ENCODE results near the gene SAP25. TPM values are rescaled to one million over a fixed set of nuclear protein-coding genes. Genes with fewer than 3 reads are reported as not detected.

The SAP25 gene
- total RNA-seq, 1 experiment from 2014 or later, result 4.4 TPM

- BruUV-seq (replicated peaks), result no TSS peak
- H3K9me2 ChIP-seq (ENCODE audit: insufficient read depth), result no peaks in the 10 kb centered on the region
- H3K4me1 ChIP-seq (ENCODE audit: control insufficient read depth in 1 of 2, insufficient read depth in 2 of 2, low read length in 2 of 2), result peaks cover 2 to 22% of the 10 kb centered on the region in 2 experiments; a peak in 3 of 4 replicates
- ATAC-seq (no peak), DNase-seq (ENCODE audit: low read depth, low spot score) (no peak)
- CTCF ChIA-PET, result interaction anchor here (0.6 to 1.4 kb wide), 12 partner anchors 9 to 201 kb away, joined by 3 to 7 read pairs (median 4); partner anchors contain the start of gene POP7
- TF ChIP-seq EGR1 (IDR thresholded peaks at IDR 0.05; ENCODE audit: low read depth) (no peak), CTCF (IDR thresholded peaks at IDR 0.05 in 2 of 3, conservative IDR thresholded peaks at IDR 0.05 in 1 of 3; ENCODE audit: borderline replicate concordance in 1 of 3, insufficient read depth in 1 of 3, low read depth in 2 of 3, low read length in 2 of 3) (peak in 2 of 3 experiments; percentile 36 to 45; a peak in 4 of 6 replicates)
- RAD21 ChIA-PET (ENCODE audit: low non-redundant PET in 1 of 2, low total read pairs in 2 of 2, uncharacterized antibody in 2 of 2, unreplicated experiment in 2 of 2), result interaction anchor here in 1 of 2 experiments (0.6 kb wide), 1 partner anchor 39 kb away, joined by 4 read pairs; no protein-coding TSS in a partner anchor
- no peaks in the 10 kb centered on the region for H3K9me3 ChIP-seq (ENCODE audit: control insufficient read depth in 1 of 2, insufficient read depth in 1 of 2, low read depth in 1 of 2, low read length in 2 of 2)
- peaks cover 11% of the 10 kb centered on the region; the same call in 1 of the 2 replicates for H3K79me2 ChIP-seq (ENCODE audit: insufficient read depth, low read length)
- H4K20me1 ChIP-seq (ENCODE audit: insufficient read depth), result no peaks in the 10 kb centered on the region
- intact Hi-C loops (cut with micrococcal nuclease), result no loop called here
- H3K27me3 ChIP-seq (ENCODE audit: insufficient read depth, low read length), result no peaks in the 10 kb centered on the region
- H3K4me3 ChIP-seq (replicated peaks in 1 of 2; ENCODE audit: low read depth in 1 of 2, low read length in 2 of 2), result no peak overlapping the region
- H3K27ac ChIP-seq (ENCODE audit: low read depth, low read length), result no peak overlapping the region
- H3K9ac ChIP-seq (ENCODE audit: low read length), result no peak overlapping the region
- H2AFZ ChIP-seq (ENCODE audit: low read depth, low read length, poor library complexity, severe bottlenecking), result no peak overlapping the region
- H3K4me2 ChIP-seq (ENCODE audit: low read length), result no peak overlapping the region
- POLR2A ChIA-PET, result interaction anchor here (0.9 kb wide), 1 partner anchor 18 kb away, joined by 3 read pairs; no protein-coding TSS in a partner anchor
- no peaks in the 10 kb centered on the region for H3K36me3 ChIP-seq (ENCODE audit: control insufficient read depth in 1 of 2, insufficient read depth in 2 of 2, low read length in 2 of 2)
Measured at GRCh38 chr7:100588438-100588837, 14.7 kb upstream of the SAP25 start.

GRCh38 chr7:100586266-100587025 is 12.7 kb upstream of the SAP25 start, which contains the start of gene FBXO24:
FBXO24 (plus strand) TSS chr7:100586328; CDS start chr7:100586626, 298 bp downstream.
- ChIA-PET POLR2A (interaction anchor here (0.6 to 2.3 kb wide), 29 partner anchors 10 to 157 kb away, joined by 3 to 23 read pairs (median 4); partner anchors contain the start of genes AGFG2, MEPCE, MOSPD3 and PCOLCE), RAD21 (ENCODE audit: low non-redundant PET in 1 of 2, low total read pairs in 2 of 2, uncharacterized antibody in 2 of 2, unreplicated experiment in 2 of 2) (interaction anchor here (0.6 to 1.3 kb wide), 6 partner anchors 26 to 303 kb away, joined by 3 to 5 read pairs (median 3); partner anchors contain the start of genes MOSPD3 (in 1 of the 2) and UFSP1 (in 1 of the 2)), CTCF (interaction anchor here (0.7 to 2.9 kb wide), 16 partner anchors 15 to 557 kb away, joined by 3 to 12 read pairs (median 4); partner anchors contain the start of genes AGFG2, MOSPD3, PCOLCE and POP7)
- Histone ChIP-seq H3K4me2 (ENCODE audit: low read length) (peak within 1 kb of the TSS; percentile 88), H3K79me2 (ENCODE audit: insufficient read depth, low read length) (peaks cover 11% of the 10 kb centered on the region; the same call in 1 of the 2 replicates), H3K27me3 (ENCODE audit: insufficient read depth, low read length) (no peaks in the 10 kb centered on the region), H3K9me3 (ENCODE audit: control insufficient read depth in 1 of 2, insufficient read depth in 1 of 2, low read depth in 1 of 2, low read length in 2 of 2) (no peaks in the 10 kb centered on the region), H3K4me3 (replicated peaks in 1 of 2; ENCODE audit: low read depth in 1 of 2, low read length in 2 of 2) (peak within 1 kb of the TSS; percentile 71 to 87), H3K9me2 (ENCODE audit: insufficient read depth) (no peaks in the 10 kb centered on the region), H3K36me3 (ENCODE audit: control insufficient read depth in 1 of 2, insufficient read depth in 2 of 2, low read length in 2 of 2) (peaks cover 3 to 4% of the 10 kb centered on the region in 2 experiments; a peak in 2 of 4 replicates), H4K20me1 (ENCODE audit: insufficient read depth) (no peaks in the 10 kb centered on the region), H2AFZ (ENCODE audit: low read depth, low read length, poor library complexity, severe bottlenecking) (no peak within 1 kb of the TSS), H3K27ac (ENCODE audit: low read depth, low read length) (peak within 1 kb of the TSS; percentile 97), H3K9ac (ENCODE audit: low read length) (peak within 1 kb of the TSS; percentile 91), H3K4me1 (ENCODE audit: control insufficient read depth in 1 of 2, insufficient read depth in 2 of 2, low read length in 2 of 2) (peaks cover 2 to 22% of the 10 kb centered on the region in 2 experiments; a peak in 3 of 4 replicates)
- no TSS peak for BruUV-seq (replicated peaks)
- intact Hi-C loops (cut with micrococcal nuclease), result no loop called here
- TF ChIP-seq POLR2AphosphoS5 (IDR thresholded peaks at IDR 0.05; ENCODE audit: low read depth, low read length) (peak; percentile 69), CBX3 (IDR thresholded peaks at IDR 0.05; ENCODE audit: low read depth) (no peak)
- DNase-seq (ENCODE audit: low read depth, low spot score) (peak; percentile 99), ATAC-seq (peak; percentile 87)

All from HCT116 (cell line).